HUES64 (cell line): ENCODE measurements around the gene MYB.

ENCODE experiments used
- H3K27ac ChIP-seq: 2 replicates; pipeline ENCODE4 v1.7.0; 2013; ENCODE audit warnings: low read depth, low read length, inconsistent platforms
- H3K27me3 ChIP-seq: 2 replicates; pipeline ENCODE4 v1.6.1; 2013; ENCODE audit warnings: mild to moderate bottlenecking, low read length; ENCODE audit not compliant: insufficient read depth
- H3K36me3 ChIP-seq: 2 replicates; pipeline ENCODE4 v1.6.1; 2013; ENCODE audit warnings: mild to moderate bottlenecking, low read length; ENCODE audit not compliant: insufficient read depth
- H3K4me1 ChIP-seq: 2 replicates; pipeline ENCODE4 v1.6.1; 2013; ENCODE audit warnings: mild to moderate bottlenecking, low read length, moderate library complexity; ENCODE audit not compliant: insufficient read depth
- H3K4me3 ChIP-seq: 2 replicates; pipeline ENCODE4 v1.5.1; 2013; ENCODE audit warnings: mild to moderate bottlenecking, low read length, moderate library complexity
- H3K9ac ChIP-seq: 2 replicates; pipeline ENCODE4 v1.6.1; 2013; ENCODE audit warnings: mild to moderate bottlenecking, low read depth, low read length
- H3K9me3 ChIP-seq: 2 replicates; pipeline ENCODE4 v1.6.1; 2013; ENCODE audit warnings: low read depth, low read length; ENCODE audit not compliant: insufficient read depth
- WGBS: fragments of 150-250, 120-280 bp; methylation state at CpG from one replicate; pipeline ENCODE4 v1.1.7; 2013; ENCODE audit warnings: missing lambda C conversion rate; 5-methylcytosine and 5-hydroxymethylcytosine counted together

Gene MYB

DNA sequence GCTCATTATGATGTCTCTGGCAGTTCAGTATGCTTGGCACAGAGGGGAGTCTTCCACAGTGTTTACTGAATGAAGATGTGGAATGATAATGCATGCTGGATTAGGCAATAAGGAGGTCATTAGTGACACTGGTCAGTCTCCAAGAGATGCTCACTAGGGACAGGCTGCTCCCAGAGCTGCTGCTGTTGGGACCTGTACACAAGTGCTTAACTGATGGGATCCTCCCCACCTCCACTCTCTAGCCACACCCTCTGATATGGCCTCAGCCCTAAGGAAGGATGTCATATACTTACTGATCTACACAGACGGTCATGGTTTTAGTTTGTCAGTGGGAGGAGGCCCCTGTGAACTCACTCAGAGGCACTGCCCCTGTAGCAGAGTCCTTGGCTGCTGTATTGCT lies 73.4 kb downstream of the MYB start:
- no peak overlapping the region for H3K4me3 ChIP-seq
- WGBS: 100% methylated on average over 1 of the region's 1 CpG
- no peak overlapping the region for H3K27ac ChIP-seq
- no peaks in the 10 kb centered on the region for H3K36me3 ChIP-seq
- no peaks in the 10 kb centered on the region for H3K27me3 ChIP-seq
- peaks cover 35% of the 10 kb centered on the region for H3K4me1 ChIP-seq
- H3K9me3 ChIP-seq: no peaks in the 10 kb centered on the region
- no peak overlapping the region for H3K9ac ChIP-seq

DNA sequence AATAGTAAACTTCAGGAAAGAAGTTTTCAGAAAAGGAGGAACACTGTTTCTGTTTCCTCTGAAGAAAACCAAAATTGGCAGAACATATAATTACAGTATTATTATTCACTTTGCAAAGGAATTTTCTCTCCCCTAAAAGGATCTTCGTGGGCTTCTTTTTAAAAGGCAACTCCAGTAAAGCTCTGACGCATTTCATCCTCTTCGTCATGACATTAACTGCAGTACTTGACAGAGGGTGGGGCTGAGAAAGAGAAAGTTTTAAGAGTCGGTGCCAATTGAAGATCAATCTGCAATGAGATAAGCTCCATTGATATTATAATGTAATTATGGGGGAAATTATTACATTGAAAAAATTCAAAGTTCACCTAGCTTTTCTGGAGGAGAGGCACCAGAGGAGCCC lies 75.8 kb downstream of the MYB start:
- 79% methylated on average over 4 of the region's 4 CpGs for WGBS
- H3K9me3 ChIP-seq: no peaks in the 10 kb centered on the region
- no peak overlapping the region for H3K4me3 ChIP-seq
- no peak overlapping the region for H3K9ac ChIP-seq
- peaks cover 13% of the 10 kb centered on the region for H3K4me1 ChIP-seq
- H3K36me3 ChIP-seq: no peaks in the 10 kb centered on the region
- H3K27ac ChIP-seq: no peak overlapping the region
- no peaks in the 10 kb centered on the region for H3K27me3 ChIP-seq

DNA sequence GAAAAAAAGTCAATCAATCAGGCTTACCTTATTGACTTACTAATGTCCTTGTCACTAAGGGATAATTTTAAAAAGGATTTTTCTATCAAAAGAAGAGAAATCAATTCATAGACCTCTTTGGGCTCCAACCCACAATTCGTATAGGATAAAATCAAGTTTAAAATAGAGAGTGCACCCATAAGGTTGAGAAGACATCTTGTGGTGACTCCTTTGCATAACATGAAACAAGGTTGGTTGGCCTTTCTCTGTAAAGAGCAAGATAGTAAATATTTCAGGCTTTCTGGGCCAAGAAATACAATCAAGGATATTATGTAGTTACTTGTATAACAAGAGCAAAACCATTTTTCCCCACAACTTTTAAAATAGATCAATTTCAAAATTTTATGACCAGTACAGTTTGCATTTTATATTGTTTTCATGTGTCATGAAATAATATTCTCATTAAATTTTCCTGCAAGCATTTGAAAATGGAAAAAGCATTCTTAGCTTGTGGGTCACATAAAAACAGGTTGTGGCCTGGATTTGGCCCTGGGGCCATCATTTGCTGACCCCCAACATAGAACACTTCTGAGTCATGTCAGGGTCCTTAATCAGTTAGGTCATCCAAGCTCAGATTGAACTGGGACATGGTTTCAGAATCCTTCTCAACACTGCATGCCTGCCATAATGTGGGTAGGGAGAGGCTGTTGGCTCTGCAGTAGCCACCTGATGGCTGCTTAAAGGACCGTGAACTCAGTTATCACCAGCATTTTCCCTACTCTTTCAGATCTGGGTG lies 76.7 kb downstream of the MYB start:
- H3K9ac ChIP-seq: no peak overlapping the region
- no peaks in the 10 kb centered on the region for H3K36me3 ChIP-seq
- H3K4me1 ChIP-seq: peaks cover 3% of the 10 kb centered on the region; the same call in 1 of the 2 replicates
- no peak overlapping the region for H3K4me3 ChIP-seq
- 87% methylated on average over 2 of the region's 2 CpGs for WGBS
- no peaks in the 10 kb centered on the region for H3K27me3 ChIP-seq
- H3K27ac ChIP-seq: no peak overlapping the region
- no peaks in the 10 kb centered on the region for H3K9me3 ChIP-seq

DNA sequence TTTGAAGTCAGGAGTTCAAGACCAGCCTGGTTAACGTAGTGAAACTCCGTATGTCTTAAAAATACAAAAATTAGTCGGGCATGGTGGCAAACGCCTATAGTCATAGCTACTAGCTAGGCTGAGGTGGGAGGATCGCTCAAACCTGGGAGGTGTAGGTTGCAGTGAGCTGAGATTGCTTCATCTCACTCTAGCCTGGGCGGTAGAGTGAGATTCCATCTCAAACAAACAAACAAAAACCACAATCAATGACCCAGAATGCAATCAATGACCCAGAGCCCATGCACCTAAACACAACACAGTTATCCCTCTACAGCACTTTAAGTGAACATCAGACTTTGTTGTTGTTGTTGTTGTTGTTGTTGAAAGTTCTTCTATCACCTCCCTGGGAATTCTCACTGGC lies 77.9 kb downstream of the MYB start:
- Histone ChIP-seq H3K4me3 (no peak overlapping the region), H3K4me1 (peaks cover 3% of the 10 kb centered on the region; the same call in 1 of the 2 replicates), H3K36me3 (no peaks in the 10 kb centered on the region), H3K9ac (no peak overlapping the region), H3K9me3 (no peaks in the 10 kb centered on the region), H3K27me3 (no peaks in the 10 kb centered on the region), H3K27ac (no peak overlapping the region)
- WGBS: 93% methylated on average over 6 of the region's 6 CpGs

DNA sequence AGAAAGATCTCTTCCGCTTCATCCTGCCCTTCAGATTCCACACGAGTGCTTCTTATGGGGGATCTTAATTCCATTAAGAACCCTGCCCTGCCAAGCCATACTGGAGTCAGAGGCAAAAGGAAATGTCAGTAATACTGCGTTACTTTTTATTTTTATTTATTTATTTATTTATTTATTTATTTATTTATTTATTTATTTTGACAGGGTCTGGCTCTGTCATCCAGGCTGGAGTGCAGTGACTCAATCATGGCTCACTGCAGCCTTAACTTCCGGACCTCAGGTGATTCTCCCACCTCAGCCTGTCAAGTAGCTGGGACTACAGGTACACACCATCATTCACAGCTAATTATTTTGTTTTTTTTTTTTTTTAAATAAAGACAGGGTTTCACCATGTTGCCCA lies 79.5 kb downstream of the MYB start:
- Histone ChIP-seq H3K27me3 (no peaks in the 10 kb centered on the region), H3K4me1 (peaks cover 3% of the 10 kb centered on the region; the same call in 1 of the 2 replicates), H3K9ac (no peak overlapping the region), H3K4me3 (no peak overlapping the region), H3K9me3 (no peaks in the 10 kb centered on the region), H3K36me3 (no peaks in the 10 kb centered on the region), H3K27ac (no peak overlapping the region)
- 90% methylated on average over 3 of the region's 4 CpGs for WGBS

DNA sequence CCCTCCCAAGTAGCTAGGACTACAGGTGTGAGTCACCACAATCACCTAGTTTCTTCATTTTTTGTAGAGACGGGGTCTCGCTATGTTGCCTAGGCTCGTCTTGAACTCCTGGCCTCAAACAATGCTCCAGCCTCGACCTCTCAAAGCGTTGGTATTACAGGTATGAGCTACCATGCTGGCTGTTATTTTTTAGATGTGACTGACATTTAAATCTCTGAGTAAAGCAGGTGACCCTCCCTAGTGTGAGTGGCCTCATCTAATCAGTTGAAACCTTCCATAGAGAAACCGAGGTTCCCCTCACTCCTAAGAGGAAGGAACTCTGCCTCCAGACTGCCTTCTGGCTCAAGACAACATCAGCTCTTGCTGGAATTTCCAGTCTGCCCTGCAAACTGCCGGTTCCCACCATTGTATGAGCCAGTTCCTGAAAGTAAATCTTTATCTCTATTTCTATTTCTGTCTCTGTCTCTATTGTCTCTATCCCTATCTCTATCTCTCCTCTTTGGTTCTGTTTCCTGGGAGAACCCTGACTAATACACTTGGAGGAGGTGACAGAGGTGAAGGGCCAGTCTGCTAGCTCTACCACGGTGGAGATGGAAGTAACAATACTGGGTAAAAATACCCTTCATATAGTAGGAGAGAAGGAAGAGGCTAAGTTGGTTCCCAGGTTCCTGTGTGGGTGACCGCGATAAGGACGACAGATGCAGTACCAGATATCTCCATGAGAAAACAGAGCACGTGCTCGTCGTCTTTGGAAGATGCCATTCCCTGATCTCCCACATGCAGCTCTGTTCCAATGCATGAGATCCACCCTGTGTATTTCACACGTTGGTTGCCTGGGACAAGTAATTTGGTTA lies 81.0 kb downstream of the MYB start:
- H3K36me3 ChIP-seq: no peaks in the 10 kb centered on the region
- H3K4me3 ChIP-seq: no peak overlapping the region
- no peaks in the 10 kb centered on the region for H3K27me3 ChIP-seq
- H3K27ac ChIP-seq: no peak overlapping the region
- no peak overlapping the region for H3K9ac ChIP-seq
- no peaks in the 10 kb centered on the region for H3K9me3 ChIP-seq
- 94% methylated on average over 14 of the region's 15 CpGs for WGBS
- H3K4me1 ChIP-seq: no peaks in the 10 kb centered on the region; the same call in 1 of the 2 replicates

DNA sequence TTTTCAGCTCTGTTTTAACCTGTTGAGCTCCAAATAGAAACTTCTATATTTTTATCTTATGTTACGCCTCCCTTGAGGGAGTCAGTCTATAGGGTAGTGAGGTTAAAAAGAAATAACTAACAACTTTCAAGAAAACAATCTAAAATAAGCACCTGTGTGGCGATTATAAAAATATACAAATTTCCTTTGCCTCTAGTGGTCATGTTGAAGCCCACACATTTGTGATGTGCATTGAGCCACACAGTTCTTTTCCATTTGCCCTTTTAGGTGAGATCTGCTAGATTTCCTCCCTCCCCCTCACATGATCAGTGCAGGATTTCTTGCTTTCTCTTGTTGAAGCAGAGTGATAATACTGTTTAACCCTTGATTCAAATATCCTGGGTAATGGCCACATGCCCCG lies 84.2 kb downstream of the MYB start:
- Histone ChIP-seq H3K27ac (no peak overlapping the region), H3K9me3 (no peaks in the 10 kb centered on the region), H3K4me1 (peaks cover 10% of the 10 kb centered on the region), H3K4me3 (no peak overlapping the region), H3K27me3 (no peaks in the 10 kb centered on the region), H3K36me3 (no peaks in the 10 kb centered on the region), H3K9ac (no peak overlapping the region)
- 94% methylated on average over 2 of the region's 3 CpGs for WGBS

DNA sequence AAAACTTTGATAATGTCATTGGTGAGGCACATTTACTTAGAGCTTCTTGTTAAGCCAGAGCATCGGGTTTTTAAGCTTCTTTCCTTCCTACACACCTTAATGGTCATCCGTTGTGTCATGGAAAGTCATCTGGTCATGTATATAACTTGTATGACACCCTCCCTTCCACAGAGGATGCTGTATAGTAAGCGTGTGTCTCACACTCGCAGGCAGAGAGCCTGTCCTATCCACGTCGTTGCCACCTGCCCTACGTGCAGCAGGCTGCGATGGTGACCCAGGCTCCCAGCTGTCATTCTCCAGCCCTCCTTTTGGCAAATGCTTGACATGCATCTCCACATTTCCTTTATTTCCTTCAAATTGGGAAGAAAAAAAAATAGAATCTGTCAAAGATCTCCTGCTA lies 85.6 kb downstream of the MYB start:
- Histone ChIP-seq H3K36me3 (no peaks in the 10 kb centered on the region), H3K4me3 (no peak overlapping the region), H3K27ac (no peak overlapping the region), H3K9ac (no peak overlapping the region), H3K27me3 (no peaks in the 10 kb centered on the region), H3K4me1 (peaks cover 21% of the 10 kb centered on the region), H3K9me3 (no peaks in the 10 kb centered on the region)
- WGBS: 96% methylated on average over 8 of the region's 8 CpGs

DNA sequence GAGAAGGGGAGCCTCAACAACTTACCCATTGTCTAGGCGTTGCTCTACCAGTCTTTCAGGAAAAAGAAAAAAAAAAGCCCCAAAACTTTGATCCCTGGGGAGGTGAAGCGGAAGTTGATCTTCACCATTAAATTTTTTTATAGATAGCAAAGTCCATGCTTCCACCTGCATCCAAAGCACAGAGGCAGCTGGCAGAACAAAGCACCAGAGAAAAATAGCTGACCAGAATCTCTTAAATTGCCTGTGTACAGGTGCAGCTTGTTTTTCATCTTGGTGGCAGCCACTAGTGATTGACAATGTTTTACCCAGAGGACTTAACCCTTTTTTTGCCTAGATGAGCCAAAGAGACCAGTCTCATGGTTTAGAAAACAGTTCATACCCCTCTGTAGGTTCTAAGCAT lies 86.0 kb downstream of the MYB start:
- Histone ChIP-seq H3K4me3 (no peak overlapping the region), H3K4me1 (peaks cover 25% of the 10 kb centered on the region)

DNA sequence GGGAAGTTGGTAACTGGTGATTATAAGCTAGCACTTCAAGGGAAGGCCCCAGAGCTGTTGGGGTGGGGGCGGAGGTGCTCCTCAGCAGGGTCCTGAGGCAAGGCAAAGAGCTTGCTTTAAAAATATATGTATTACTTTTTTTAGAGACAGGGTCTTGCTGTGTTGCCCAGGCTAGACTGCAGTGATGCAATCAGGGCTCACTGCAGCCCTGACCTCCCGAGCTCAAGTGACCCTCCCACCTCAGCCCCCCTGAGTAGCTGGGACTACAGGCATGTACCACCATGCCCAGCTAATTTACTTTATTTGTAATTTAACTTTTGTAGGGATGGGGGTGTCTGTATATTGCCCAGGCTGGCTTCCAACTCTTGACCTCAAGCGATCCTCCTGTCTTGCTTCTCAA lies 87.2 kb downstream of the MYB start:
- H3K4me1 ChIP-seq: peaks cover 25% of the 10 kb centered on the region
- no peak overlapping the region for H3K9ac ChIP-seq
- no peak overlapping the region for H3K27ac ChIP-seq
- no peaks in the 10 kb centered on the region for H3K9me3 ChIP-seq
- no peaks in the 10 kb centered on the region for H3K27me3 ChIP-seq
- no peak overlapping the region for H3K4me3 ChIP-seq
- H3K36me3 ChIP-seq: no peaks in the 10 kb centered on the region
- WGBS: 90% methylated on average over 3 of the region's 3 CpGs

More for the DNA sequence above, 86.0 kb downstream of the MYB start:
- Histone ChIP-seq H3K27me3 (no peaks in the 10 kb centered on the region), H3K9ac (no peak overlapping the region), H3K9me3 (no peaks in the 10 kb centered on the region), H3K27ac (no peak overlapping the region), H3K36me3 (no peaks in the 10 kb centered on the region)
- 87% methylated on average over 2 of the region's 2 CpGs for WGBS

DNA sequence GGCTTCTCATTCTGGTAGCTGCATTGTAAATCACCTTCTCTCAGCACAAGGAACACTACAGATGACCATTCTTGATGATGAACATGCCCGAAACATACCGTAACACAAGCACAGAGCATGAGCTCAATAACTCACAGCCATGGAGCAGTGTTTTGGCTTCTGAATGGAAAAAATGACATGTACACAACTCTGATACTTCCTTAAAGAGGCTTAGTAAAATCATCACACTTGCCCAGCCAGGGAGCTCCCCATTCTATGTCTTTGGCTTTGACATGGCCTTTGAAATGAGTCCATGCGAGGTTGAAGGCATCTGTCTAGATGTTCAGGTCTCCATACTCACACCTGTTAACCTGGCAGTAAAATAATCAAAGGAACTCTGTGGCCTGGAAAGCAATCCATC lies 87.6 kb downstream of the MYB start:
- Histone ChIP-seq H3K4me3 (no peak overlapping the region), H3K36me3 (no peaks in the 10 kb centered on the region), H3K27ac (no peak overlapping the region), H3K4me1 (peaks cover 25% of the 10 kb centered on the region), H3K9me3 (no peaks in the 10 kb centered on the region), H3K9ac (no peak overlapping the region), H3K27me3 (no peaks in the 10 kb centered on the region)
- WGBS: 96% methylated on average over 3 of the region's 3 CpGs
